Testis (tissue), 3 donors: Measurements from ENCODE around the gene KRT8. TPM values are rescaled to one million over a fixed set of nuclear protein-coding genes. Genes with fewer than 3 reads are reported as not detected.
"Not testable (repeated sequence)": the region's sequence is repeated elsewhere in the genome, so short reads cannot be mapped to it uniquely, and the experiment has no call there.

ENCODE experiments used
- DNase-seq: peaks from one replicate; pipeline ENCODE4 v3.0.0-alpha.2; 2019
- H3K27ac ChIP-seq, 2 donors: fragments of 200-600 bp; sonication (generic); one replicate each; pipeline ENCODE4 v1.5.1; 2019
- H3K27me3 ChIP-seq: fragments of 200-600 bp; sonication (generic); one replicate; pipeline ENCODE4 v1.5.1; 2019
- H3K36me3 ChIP-seq: fragments of 200-600 bp; sonication (generic); one replicate; pipeline ENCODE4 v1.5.1; 2017; ENCODE audit warnings: low read depth; ENCODE audit errors: missing control alignments
- H3K4me1 ChIP-seq: fragments of 200-600 bp; sonication (generic); one replicate; pipeline ENCODE4 v1.5.1; 2019
- H3K4me3 ChIP-seq, 2 donors: fragments of 200-600 bp; sonication (generic); one replicate each; pipeline ENCODE4 v1.5.1; 2017 to 2019
- H3K9me3 ChIP-seq: fragments of 200-600 bp; sonication (generic); one replicate; pipeline ENCODE4 v1.5.1; 2017
- POLR2A ChIP-seq: fragments of 450-650 bp; IDR thresholded peaks from one replicate; pipeline ENCODE4 v1.6.1; 2017; ENCODE audit warnings: antibody characterized with exemption, mild to moderate bottlenecking, moderate library complexity
- WGBS, 2 donors: methylation state at CpG; one replicate each; pipeline ENCODE4 v1.1.5; 2018; 5-methylcytosine and 5-hydroxymethylcytosine counted together
- intact Hi-C: fragments of 100-400 bp; cut with DNase I; formaldehyde crosslinking; loops from one replicate; pipeline ENCODE4 v1.15.1; 2023; ENCODE audit warnings: low total_unique reads
- polyA plus RNA-seq: library from polyadenylated mRNA; stranded (reverse); fragments of 350-450 nt; fragmentation: Illumina TruSeq; extraction: RNeasy Lipid Tissue Mini Kit (QIAGEN cat#74804); gene quantifications from one replicate; pipeline ENCODE4 v1.2.3, GENCODE V29; 2014; ENCODE audit warnings: low read depth, low replicate concordance; ENCODE audit not compliant: insufficient read depth
- total RNA-seq, 2 donors: library from RNA; depleted of rRNA; stranded (reverse); fragments of >200 nt; gene quantifications; one replicate each; pipeline ENCODE4 v1.2.3, GENCODE V29; 2016
- TF ChIP-seq, protein P1 (sequence below), 3 experiments: fragments of 450-650 bp in 2 of 3; fragments of 200-600 bp in 1 of 3; sonication (generic) in 1 of 3; IDR thresholded peaks; one replicate each; pipeline ENCODE4 v1.5.1; 2016 to 2019; ENCODE audit warnings: antibody characterized with exemption in 3 of 3, mild to moderate bottlenecking in 2 of 3, moderate library complexity in 1 of 3

Gene KRT8
- total and polyA plus RNA-seq, 3 donors from 2014 or later = 13.2 to 63.0 (median 14.6) TPM

DNA sequence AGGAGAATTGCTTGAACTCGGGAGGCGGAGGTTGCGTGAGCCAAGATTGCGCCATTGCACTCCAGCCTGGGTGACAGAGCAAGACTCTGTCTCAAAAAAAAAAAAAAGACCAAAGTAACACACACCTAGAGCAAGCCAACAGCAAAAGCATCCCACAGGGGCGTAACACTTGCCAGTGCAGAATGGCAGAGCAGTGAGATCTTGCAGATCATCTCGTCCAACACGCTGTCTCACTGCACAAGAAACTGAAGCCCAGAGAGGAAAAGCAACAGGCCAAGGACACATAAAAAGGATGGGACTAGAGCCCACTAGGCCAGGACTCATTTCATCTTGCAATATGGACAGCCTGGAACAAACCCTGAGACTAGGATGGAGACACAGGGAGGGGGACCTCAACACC, 43.4 kb downstream of the KRT8 start:
- TF ChIP-seq POLR2A = no peak
- TF ChIP-seq, protein P1, sequence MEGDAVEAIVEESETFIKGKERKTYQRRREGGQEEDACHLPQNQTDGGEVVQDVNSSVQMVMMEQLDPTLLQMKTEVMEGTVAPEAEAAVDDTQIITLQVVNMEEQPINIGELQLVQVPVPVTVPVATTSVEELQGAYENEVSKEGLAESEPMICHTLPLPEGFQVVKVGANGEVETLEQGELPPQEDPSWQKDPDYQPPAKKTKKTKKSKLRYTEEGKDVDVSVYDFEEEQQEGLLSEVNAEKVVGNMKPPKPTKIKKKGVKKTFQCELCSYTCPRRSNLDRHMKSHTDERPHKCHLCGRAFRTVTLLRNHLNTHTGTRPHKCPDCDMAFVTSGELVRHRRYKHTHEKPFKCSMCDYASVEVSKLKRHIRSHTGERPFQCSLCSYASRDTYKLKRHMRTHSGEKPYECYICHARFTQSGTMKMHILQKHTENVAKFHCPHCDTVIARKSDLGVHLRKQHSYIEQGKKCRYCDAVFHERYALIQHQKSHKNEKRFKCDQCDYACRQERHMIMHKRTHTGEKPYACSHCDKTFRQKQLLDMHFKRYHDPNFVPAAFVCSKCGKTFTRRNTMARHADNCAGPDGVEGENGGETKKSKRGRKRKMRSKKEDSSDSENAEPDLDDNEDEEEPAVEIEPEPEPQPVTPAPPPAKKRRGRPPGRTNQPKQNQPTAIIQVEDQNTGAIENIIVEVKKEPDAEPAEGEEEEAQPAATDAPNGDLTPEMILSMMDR (IDR thresholded peaks at IDR 0.05) = no peak
- no peak overlapping the region for H3K4me3 ChIP-seq
- 84 to 93% methylated on average over 7 of the region's 7 CpGs for WGBS, 2 donors
- intact Hi-C loops = no loop called here
- no peaks in the 10 kb centered on the region for H3K9me3 ChIP-seq
- no peak for DNase-seq
- no peaks in the 10 kb centered on the region for H3K36me3 ChIP-seq
- no peak overlapping the region for H3K27ac ChIP-seq
- no peaks in the 10 kb centered on the region for H3K27me3 ChIP-seq
- H3K4me1 ChIP-seq = no peaks in the 10 kb centered on the region

DNA sequence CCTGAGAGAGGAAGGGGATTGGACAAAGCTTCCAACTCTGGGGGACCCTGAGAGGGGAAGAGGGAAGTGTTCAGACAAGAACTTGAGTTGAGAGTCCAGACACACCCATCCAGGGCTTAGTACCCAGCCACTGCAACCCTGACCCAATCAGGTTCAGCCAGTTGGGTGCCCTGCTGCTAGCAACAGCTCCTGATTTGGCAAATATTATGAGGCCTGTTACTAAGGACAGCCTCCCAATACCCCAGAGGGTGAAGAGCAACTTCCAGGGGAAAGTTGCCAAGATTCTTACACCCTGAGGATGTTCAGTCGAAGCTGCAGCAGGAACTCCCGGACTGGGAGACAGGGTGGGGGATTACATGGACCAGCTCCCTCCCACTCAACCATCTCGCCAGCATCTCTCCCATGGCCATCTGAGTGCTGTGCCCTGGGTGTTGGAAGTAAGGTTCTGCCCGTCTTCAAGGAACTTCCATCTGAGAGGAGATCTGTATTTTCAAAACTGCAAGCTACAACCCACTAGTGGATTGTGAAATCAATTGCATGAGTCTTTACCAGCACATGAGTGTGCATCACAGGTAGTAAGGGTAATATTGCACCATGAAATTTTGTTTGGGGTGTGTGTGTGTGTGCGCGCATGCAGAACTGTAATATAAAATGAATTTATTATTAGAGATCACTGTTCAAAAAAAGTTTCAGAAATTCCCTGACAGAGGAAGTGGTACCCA, 44.6 kb downstream of the KRT8 start:
- TF ChIP-seq, protein P1 (IDR thresholded peaks at IDR 0.05) = no peak
- TF ChIP-seq POLR2A = no peak
- Histone ChIP-seq H3K27me3 (no peaks in the 10 kb centered on the region), H3K9me3 (no peaks in the 10 kb centered on the region), H3K27ac (no peak overlapping the region), H3K4me1 (no peaks in the 10 kb centered on the region), H3K4me3 (no peak overlapping the region), H3K36me3 (no peaks in the 10 kb centered on the region)
- intact Hi-C loops = no loop called here
- WGBS, 2 donors = 71 to 83% methylated on average over 6 of the region's 6 CpGs
- no peak for DNase-seq

DNA sequence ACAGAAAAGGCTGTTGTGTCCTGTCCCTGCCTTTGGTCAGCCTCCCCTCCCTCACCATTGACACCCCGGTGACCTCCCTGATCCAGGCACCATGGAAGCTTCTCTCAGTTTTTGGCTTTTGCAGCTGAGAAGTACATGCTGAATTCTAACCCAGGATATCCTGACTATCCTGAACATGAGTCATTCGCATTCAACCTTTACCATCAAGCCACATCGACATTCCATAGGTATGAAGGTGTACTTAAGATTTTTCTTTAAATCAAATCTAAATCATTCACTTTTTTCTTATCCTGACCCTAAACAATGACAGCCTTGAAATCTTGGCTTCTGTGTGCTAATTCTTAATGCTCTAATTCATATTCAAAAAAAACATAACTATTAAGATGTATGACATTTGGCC, 47.4 kb downstream of the KRT8 start:
- Histone ChIP-seq H3K4me1 (no peaks in the 10 kb centered on the region), H3K27me3 (no peaks in the 10 kb centered on the region), H3K36me3 (no peaks in the 10 kb centered on the region), H3K4me3 (no peak overlapping the region), H3K9me3 (no peaks in the 10 kb centered on the region), H3K27ac (no peak overlapping the region)
- no peak for DNase-seq
- intact Hi-C loops = no loop called here
- TF ChIP-seq, protein P1 (IDR thresholded peaks at IDR 0.05) = no peak
- no peak for TF ChIP-seq POLR2A
- WGBS, 2 donors = 97% methylated on average over 3 of the region's 3 CpGs

DNA sequence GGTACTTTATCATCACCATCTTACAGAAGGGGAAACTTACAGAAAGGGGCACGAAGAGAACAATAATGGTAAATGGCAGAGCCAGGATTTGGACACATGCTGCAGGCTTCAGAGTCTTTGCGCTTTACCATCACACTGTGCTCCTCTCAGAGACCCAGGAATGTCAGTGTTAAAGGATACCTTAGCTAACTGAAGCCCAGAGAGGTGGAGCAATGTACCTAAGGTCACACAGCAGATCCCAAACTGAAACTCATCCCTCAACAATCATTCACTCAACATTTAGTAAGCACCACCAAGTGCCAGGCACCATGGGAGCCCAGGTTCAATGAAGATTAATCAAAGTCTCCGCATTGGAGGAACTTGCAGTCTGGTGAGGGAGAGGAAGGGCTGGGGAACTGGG, 48.1 kb downstream of the KRT8 start:
- TF ChIP-seq POLR2A = no peak
- TF ChIP-seq, protein P1 (IDR thresholded peaks at IDR 0.05) = no peak
- H3K4me1 ChIP-seq = no peaks in the 10 kb centered on the region
- WGBS, 2 donors = 92 to 95% methylated on average over 3 of the region's 3 CpGs
- no peak overlapping the region for H3K27ac ChIP-seq
- H3K4me3 ChIP-seq = no peak overlapping the region
- intact Hi-C loops = no loop called here
- no peak for DNase-seq
- no peaks in the 10 kb centered on the region for H3K27me3 ChIP-seq
- H3K9me3 ChIP-seq = no peaks in the 10 kb centered on the region
- no peaks in the 10 kb centered on the region for H3K36me3 ChIP-seq

DNA sequence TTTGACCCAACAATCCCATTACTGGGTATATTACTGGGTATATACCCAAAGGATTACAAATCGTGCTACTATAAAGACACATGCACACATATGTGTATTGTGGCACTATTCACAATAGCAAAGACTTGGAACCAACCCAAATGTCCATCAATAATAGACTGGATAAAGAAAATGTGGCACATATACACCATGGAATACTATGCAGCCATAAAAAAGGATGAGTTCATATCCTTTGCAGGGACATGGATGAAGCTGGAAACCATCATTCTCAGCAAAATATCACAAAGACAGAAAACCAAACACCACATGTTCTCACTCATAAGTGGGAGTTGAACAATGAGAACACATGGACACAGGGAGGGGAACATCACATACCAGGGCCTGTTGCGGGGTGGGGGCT, 48.8 kb downstream of the KRT8 start:
- intact Hi-C loops, H3K27ac ChIP-seq, H3K4me1 ChIP-seq, DNase-seq, H3K9me3 ChIP-seq, H3K4me3 ChIP-seq, H3K36me3 ChIP-seq, H3K27me3 ChIP-seq: not testable (repeated sequence)
- WGBS, 2 donors = 94 to 100% methylated on average over 2 of the region's 2 CpGs
